Activated CD8-positive, alpha-beta memory T cell treated with anti-CD3 and anti-CD28 coated beads, Interleukin-2, amount 50 U/mL, for 24 hours (primary cell): Measurements from ENCODE around the gene KLHDC7A.
"Not testable (repeated sequence)": the region's sequence is repeated elsewhere in the genome, so short reads cannot be mapped to it uniquely, and the experiment has no call there.

Experiments used
- DNase-seq: peaks from one replicate; pipeline ENCODE4 v3.0.0-alpha.2; 2020; ENCODE audit errors: extremely low read depth

Gene KLHDC7A

GRCh38 chr1:18480315-18481189 is at the start of gene KLHDC7A:
TSS of gene KLHDC7A (plus strand) at chr1:18480930. CDS start at chr1:18480982, 52 bp downstream.
- DNase-seq = no peak

DNA sequence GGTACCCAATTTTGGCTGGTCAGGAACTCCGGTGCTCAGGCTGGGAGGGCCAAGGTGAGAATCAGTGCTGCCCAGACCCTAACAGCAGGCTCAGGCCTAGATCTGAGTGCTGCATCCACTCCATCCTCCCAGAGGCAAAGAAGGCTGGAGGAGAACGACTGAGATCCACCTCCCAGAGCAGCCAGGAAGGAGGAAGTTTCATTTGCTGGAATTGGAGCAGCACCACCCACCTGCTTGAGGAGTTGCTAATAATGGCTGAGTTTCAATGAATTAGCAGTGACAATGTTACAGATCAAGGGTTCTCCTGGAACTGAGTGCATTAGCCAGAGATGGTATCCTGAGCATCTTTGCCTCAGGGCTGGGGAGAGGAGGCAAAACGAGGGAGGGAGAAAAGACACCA is 46.7 kb upstream of the KLHDC7A start:
- DNase-seq = no peak

GRCh38 chr1:18440385-18441226 is 40.1 kb upstream of the KLHDC7A start:
- no peak for DNase-seq

DNA sequence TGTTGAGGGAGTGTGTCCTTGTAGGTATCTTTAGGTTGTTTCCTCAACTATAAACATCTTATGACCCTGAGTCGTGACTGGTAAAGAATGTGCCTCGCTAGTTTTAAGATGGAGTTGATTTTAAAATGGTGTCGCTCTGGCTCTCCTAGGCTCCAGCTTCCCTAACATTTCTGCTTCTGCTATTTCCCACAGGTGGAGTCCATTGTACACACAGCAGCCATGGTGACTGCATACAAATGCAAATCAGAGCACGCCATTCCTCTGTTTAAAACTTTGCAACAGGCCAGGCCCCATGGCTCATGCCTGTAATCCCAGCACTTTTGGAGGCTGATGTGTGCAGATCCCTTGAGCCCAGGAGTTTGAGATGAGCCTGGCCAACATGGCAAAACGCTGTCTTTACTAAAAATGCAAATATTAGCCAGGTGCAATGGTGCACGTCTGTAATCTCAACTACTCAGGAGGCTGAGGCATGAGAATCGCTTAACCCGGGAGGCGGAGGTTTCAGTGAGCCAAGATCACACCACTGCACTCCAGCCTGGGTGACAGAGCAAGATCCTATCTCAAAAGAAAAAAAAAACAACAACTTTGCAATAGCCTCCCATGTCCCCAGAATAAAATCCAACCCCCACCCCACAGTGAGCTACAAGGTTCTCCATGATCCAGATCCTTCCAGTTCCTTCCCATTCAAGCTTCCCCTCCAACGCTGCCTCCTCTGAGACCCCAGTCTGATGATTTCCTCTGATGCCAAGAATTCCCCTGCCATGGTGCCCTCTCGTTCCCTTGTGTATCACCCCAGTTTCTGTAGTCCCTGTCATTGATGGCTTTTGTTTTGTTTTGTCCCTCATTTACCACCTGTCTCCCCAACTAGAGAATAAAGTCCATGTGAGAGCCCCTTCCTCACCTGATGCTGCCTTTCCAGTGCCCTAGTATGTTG is 36.9 kb upstream of the KLHDC7A start:
- DNase-seq = no peak

DNA sequence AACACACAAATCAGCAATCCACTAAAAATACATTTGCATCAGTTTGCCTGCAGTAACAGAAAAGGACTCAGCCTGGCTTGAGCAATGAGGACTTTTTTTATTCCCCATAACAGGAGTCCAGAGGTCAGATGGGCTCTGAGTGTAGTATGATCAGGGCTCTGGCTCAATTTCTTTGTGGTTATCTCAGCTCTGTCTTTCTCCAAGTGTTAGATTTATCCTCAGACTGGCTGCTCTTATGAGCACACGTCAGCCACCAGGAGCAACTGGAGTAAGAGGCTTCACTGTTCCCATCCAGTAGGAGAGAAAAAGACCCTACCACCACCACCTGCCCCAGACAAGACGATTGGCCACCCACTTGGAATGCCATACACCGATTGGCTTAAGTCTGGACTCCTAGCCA is 36.2 kb upstream of the KLHDC7A start:
- DNase-seq = no peak

GRCh38 chr1:18446751-18447150 is 34.0 kb upstream of the KLHDC7A start:
- no peak for DNase-seq

DNA sequence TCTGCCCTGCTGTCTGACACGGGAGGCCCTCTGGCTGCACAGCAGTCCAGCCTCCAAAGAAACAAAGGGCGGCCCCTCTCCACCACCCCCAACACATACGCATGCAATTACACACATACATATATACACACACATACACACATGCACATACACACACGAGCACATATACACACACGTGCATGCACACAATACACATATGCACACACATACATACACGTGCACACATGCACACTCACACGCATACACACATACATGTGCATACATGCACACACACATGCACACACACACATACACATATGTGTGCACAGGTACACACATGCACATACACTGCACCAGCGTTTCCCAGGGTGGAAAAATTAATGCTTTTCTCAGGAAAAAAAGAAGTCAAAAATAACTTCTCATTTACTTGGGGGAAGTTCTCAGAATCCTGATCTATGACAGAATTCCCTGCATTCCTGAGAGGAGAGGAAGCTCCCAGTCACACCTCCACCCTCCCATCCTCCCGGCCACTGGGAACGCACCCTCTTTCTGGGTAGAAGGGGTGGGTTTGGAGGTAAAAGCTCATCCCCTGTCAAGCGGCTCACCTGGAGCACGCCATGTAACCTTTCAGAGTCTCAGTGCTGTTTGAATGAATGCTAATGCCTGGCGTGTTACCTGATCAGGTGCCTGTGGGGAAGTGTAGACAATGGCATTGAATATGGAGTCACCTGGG is 33.1 kb upstream of the KLHDC7A start:
- DNase-seq = no peak

GRCh38 chr1:18448889-18449288 is 31.8 kb upstream of the KLHDC7A start:
- no peak for DNase-seq

- no peak for DNase-seq
These were observed 28.2 kb upstream of the KLHDC7A start for GRCh38 chr1:18452550-18452949.

- no peak for DNase-seq
These were observed 22.3 kb upstream of the KLHDC7A start for GRCh38 chr1:18458133-18459092.

- DNase-seq = no peak
These were observed 19.1 kb upstream of the KLHDC7A start for GRCh38 chr1:18461656-18462055.

- DNase-seq = not testable (repeated sequence)
These were observed 18.2 kb upstream of the KLHDC7A start for GRCh38 chr1:18462517-18462916.

DNA sequence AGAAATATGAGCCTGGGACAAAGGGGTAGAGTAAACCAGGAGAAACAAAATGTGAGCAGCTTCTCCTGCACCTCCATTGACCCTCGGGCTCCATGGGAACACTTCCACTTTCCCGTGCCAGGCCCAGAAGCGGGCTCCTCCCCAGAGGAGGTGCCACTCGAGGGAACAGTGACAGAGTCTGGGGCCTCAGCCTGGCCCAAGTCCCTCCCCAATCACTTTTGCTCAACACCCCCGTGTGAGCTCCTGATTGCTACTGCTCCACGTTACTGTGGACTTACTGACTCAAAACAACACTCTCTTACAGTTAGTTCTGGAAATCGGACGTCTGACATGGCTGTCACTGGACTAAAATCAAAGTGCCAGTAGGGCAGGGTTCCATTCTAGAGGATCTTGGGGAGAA is 17.7 kb upstream of the KLHDC7A start:
- DNase-seq = no peak

GRCh38 chr1:18463984-18464664 is 16.6 kb upstream of the KLHDC7A start:
- no peak for DNase-seq

GRCh38 chr1:18464665-18465050 is 16.1 kb upstream of the KLHDC7A start:
- DNase-seq = no peak

GRCh38 chr1:18466676-18467075 is 14.1 kb upstream of the KLHDC7A start:
- DNase-seq = no peak

- DNase-seq = no peak
These were observed 12.2 kb upstream of the KLHDC7A start for GRCh38 chr1:18468570-18468969.

- DNase-seq = no peak
These were observed 11.2 kb upstream of the KLHDC7A start for GRCh38 chr1:18469514-18469913.

- DNase-seq = no peak
These were observed 9.9 kb upstream of the KLHDC7A start for GRCh38 chr1:18470671-18471355.
